RKO (cell line): ENCODE results near the gene KIF6.
"Not testable (repeated sequence)": the region's sequence is repeated elsewhere in the genome, so short reads cannot be mapped to it uniquely, and the experiment has no call there.

Experiments
- DNase-seq: peaks from one replicate; pipeline ENCODE4 v3.0.0-alpha.2; 2016; ENCODE audit warnings: low spot score

KIF6 gene

DNA sequence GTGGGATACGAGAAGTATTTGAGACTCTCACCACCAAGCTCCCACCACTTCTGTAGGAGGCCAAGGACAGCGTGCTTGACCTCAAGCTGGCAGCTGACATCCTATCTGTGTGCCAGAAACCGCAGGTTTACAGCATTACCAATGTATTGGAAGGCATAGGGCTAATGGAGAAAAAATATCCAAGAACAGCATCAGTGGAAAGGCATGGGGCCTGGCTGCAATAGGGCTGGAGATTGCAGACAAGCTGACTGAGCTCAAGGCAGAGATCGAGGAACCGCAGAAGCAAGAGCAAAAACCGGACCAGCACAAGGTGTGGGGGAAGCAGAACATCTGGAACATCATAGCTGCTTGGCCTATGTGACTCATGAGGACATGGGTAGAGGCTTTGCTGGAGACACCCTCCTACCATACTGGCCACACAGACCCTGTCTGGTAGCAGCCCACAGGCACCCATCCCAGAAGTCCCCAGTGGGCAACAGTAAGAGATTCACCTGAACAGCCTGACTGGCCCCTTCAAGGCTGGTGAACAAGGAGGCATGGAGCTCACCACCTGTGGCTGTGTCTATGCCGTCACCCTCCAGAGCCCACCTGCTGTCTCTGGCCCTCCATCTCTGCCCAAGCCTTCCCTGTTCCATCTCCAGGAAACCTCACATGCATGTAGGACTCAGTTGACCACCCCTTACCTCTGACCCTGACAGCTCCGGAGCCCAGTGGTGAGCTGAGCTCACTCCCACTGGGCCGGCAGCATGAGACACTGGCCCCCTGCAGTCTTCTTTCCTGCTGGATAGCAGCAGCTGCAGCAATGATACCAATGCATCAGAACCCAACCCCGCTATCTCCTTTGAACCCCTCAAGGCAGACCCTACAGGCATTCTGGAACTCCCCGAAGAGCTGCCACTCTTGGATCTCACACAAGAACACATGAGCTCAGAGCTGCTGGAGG is 171.1 kb downstream of the KIF6 start:
- no peak for DNase-seq

DNA sequence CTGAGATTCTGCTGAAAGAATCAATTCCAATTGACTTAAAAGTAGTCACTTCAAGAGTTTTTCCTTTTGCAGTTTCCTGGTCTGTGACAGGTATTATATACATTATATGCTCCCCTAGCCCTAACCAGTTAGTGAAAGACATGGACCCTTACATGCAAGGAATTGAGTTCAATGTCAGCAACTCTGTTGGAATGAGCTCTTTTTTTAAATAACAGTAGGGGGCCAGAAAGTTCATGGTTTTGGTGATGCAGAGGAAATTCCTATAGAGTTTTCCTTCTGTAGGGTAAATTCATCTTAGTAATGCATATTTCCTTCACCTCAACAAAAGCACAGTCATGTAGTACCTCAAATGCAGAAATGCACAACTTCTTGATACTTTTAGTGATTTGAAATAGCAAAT is 172.2 kb downstream of the KIF6 start:
- DNase-seq = no peak

DNA sequence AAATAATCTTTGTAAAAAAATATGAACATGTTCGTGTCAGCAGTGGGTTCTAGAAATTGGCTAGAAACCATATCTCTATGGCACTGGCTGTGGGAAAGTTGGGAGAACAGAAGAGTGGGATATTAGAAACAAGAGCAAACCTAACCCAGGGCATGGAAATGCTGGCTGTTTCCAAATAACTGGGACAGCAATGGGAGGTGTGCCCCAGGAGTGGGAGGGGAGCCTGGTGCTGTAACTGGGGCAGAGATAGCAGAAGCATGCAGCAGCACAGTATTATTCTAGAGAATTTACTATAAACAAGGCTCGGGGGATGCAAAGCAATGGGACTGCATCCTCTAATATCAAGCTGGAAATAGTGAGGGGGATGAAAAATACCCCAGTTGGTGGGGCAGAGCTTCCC is 175.0 kb downstream of the KIF6 start:
- DNase-seq = no peak

DNA sequence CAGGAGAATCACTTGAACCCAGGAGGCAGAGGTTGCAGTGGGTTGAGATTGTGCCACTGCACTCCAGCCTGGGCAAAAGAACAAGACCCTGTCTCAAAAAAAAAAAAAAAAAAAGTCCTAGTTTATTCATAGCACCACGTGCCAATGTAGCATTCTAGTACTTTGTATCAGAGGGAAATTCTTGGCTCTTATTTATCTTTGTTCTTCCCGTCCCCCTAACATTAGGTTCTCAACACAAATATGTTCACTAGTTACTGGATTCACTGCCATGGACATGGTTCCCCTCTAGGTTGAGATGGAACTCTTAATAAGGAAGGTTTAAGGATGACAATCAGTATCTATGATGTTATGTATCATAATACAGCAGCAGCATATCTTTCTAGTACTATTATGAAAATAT is 178.5 kb downstream of the KIF6 start:
- no peak for DNase-seq

DNA sequence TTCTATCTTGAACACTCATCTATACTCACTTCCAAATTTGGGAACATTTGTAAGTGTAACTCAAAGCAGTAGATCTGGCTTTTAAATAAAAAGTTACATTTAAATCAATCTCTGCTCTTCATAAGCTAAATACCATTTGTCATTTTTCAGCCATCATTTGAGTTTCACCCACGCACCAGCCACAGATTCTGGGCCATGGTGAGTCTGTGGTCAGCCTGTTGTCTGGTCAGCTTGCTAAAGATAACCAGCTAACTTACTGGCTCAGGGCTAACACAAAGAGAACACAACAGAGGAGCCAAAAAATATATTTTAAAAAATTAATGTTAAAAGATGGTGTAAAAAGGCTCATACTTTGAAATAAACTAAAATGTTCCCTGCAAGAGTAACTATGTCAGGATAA is 181.3 kb downstream of the KIF6 start:
- DNase-seq = no peak

DNA sequence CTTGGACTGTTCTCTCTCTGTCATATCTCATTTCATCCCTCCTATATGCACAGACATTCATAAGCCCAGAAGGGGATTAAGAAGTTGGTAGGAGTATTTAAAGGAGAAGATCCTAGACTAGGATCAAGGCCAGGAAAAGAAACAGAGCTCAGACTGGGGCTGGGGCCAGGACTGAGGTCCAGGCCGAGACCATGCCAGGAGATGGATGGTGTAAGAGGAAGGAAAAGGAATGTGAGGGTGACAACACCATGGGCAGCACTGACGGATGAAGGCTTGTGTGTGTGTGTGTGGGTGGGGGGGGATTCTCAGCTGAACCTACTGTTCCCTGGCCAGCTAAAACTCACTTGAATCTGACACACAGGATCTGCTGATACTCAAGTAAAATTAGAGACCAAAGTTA is 182.1 kb downstream of the KIF6 start:
- no peak for DNase-seq

DNA sequence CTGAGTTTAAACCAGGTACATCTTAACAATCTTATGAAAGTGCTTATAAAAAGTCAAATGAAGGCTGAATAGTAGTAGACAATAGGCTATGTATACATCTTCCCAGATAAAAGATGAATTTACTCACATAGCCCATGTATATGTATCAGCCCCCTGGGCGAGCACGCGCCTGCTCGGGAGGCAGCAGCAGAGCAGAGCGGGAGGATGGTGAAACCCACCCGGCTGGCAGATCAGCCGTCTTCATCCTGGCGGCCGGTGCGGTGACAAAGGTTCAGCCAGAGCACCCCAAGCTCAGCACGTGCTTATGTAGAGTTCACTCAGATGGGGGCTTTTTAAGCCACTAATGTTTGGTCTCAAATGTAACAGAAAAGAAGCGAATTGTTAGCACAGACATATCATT is 184.8 kb downstream of the KIF6 start:
- no peak for DNase-seq

DNA sequence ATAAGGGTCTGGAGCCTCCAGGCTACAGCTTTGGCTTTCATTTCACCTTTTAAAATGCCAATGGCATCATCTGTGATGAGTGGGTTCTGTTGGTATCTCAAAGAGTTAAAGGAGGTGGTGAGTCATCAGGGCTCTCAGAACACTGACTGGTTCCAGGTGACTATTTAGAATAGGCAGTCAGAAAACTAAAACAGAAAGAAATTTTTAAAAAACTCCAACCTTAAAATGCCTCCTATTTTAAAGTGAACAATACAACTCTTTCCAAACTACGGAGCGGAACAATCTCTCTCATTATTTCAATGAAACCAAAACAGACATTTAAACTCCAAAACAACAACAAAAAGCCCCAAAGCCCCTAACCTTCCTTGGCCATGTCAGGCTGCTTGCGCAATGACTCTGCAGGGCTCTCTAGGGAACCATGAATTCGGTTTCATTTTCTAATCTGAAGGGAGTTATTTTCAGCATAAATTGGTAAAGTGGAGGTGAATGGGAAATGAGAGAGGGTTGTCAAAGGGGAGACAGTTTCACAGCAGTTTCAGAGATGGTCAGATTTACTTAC is 194.9 kb downstream of the KIF6 start:
- DNase-seq = no peak

DNA sequence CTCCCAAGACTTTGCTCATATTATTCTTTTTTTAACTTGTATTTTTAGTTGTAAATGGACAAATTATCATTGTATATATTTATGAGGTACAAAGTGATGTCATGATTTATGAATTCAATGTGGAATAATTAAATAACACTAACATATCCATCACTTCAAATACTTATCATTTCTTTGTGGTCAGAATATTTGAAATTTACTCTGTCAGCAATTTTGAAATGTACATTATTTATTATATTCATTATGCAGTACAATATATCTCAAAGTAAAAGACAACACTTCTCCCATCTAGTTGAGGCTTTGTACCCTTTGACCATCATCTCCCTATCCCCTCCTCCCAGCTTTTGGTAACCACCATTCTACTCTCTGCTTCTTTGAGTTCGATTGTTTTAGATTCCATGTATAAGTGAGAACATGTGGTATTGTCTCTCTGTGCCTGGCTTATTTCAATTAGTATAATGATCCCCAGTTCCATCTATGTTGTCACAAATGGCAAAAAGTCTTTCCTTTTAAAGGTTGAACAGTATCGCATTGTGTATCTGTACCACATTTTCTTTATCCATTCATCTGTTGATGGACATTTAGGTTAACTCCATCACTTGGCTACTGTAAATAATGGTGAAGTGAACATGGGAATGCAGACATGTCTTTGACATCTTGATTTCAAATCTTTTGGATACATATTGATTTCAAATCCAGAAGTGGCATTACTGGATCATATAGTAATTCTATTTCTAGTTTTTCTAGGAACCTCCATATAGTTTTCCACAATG is 197.2 kb downstream of the KIF6 start:
- no peak for DNase-seq

DNA sequence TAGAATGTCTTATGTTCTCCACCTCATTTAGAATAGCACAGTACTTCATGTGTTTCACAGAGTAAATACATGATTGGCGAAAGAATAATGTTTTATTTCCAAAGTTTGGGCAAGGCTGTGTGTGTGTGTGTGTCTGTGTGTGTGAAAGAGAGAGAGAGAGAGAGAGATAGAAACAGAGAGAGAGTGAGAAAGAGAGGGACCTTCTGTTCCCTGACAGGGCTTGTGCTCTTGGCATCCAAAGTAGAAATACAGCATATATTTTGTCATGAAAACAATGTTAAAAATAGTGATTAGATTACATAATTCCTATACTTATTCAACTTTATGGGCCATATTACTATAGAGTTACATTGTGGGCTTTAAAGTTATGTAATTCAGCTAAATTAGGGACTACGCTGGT is 201.2 kb downstream of the KIF6 start:
- DNase-seq = no peak

DNA sequence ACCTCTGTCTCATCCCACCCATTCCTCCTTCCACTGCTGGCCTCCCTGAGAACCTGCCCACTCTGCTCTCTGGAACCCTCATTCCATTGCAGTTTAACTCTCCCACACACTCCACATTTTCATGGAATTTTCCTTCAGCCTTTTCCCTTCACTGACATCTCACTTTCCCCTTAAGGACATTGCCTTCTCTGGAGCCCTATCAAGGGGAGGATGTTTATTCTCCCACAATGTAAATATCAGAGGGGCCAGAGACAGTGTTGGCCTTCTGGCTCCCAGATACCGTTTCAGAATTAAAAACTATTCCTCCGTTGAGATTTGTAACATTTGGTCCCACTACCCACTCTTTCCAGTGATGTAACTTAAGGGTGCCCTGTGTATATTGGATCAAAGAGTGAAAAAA is 203.2 kb downstream of the KIF6 start:
- DNase-seq = no peak

DNA sequence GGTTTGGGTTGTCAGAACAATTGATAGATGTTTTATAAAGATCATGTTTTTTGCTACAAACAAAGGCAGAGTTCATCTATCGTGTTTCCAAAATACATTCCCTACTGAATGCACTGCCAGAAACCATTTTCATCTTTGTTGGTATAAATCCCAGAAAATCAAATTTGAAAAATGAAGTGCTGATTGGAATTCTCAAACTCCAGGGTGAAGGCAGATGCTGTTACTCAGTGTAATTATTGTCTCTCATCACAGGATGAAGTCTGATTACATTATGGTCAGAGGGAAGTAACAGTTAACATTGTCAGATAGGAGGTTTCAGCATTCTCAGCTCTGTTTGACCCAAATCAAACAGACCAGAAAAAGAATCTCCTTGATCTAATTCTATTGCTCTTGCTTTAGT is 204.3 kb downstream of the KIF6 start:
- DNase-seq = no peak

DNA sequence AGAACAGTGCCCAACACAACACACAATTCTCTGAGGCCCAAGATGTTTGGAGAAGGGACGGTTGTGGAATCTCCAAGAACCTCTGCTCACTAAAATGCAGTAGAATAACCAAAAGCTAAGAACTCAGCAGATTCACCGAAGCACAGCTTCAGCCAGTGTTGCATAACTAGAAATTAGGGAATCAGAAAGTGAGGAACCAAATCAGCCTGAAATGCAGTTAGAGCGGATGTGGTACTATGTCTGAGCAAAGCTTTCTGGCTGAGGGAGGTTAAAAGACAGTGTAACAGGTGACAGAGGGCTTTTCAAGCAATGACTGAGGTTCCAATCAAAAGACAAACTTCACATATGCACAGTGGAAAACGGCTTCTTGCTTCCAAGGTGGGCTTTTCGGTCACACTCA is 204.8 kb downstream of the KIF6 start:
- no peak for DNase-seq

DNA sequence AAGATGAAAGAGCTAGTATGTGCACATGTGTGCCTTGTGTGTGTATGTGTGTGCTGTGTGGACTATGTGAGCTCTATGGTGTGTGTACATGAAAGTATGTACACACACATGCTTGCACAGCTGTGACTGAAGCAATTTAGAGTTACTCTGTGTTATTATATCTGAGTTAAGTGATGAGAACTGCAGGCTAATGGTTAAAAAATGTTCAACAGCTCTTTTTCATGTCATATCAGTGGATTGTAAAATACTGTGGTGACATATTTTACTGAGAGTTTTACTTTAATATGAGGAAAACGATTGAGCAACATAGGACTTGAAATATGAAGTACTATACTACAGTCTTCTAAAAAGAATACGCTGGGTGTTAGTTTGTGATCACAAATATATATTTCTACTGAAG is 207.0 kb downstream of the KIF6 start:
- DNase-seq = no peak

DNA sequence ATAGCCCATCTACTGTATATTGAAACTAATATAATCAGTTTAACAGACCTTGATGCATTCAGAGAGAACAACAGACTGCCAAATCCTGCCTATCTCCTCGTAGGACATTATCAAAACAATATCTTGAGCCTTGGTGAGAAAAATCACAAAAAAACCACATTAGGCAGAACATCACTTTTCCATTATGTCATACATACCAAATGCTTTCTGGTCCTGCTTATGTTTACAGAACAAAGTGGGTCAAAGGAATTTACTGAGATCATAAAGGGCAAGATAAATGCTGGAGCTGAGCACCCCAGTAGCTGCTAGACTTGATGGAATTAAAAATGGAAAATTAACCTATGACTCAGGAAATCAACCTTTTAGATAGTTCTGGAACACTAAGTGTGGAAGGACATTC is 207.5 kb downstream of the KIF6 start:
- no peak for DNase-seq

DNA sequence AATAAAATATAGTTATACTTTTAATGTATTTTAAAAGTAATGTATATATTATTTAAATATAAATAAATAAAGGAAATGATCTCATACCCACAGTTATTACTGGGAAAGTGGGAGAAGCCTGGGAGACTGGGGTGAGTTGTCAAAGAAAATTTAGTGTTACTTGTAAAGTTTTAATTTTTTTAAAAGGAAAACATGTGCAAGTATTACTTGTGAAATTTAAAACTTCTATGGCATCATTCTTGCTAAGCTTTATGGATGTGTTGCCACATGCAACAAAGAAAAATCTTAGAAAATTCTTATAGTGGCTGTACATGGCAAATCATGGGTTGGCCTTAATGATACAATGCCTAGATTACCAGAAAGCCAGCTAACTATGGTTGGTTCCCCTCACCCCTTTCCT is 208.7 kb downstream of the KIF6 start:
- no peak for DNase-seq

DNA sequence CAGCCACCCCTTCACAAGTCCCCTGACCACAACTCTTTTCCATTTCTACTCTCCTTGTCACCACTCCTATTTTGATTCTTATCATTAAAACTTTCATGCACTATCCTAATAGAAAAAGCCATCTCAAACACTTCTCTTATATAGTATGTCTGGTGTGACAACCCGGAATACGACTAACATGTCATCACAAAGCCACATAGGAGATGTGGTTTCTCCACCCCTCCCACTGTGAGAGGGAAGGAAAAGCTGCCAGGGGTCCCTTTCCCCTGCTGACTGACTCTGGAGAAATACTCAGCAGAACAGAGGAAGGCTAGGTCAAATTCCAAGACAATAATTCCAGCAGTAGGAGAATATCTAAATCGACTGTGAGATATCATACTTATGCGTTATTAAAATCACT is 209.7 kb downstream of the KIF6 start:
- DNase-seq = no peak

DNA sequence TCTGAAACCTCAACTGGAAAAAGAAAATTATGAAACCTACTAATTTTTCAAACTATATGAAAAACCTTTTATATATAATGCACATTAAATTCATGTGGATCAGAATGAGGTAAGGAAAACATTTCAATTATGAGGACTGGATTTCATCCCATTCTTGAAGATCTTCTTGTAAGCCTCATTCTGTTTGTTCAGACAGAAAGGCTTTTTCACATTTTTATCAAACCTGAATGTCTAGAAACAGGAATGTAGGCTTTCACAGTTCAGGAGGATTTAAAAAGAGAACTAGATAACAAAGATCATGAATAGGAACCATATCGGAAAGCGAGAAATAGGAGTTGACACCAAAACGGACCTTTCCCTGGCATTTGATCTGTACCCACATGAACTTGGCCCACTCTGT is 210.2 kb downstream of the KIF6 start:
- no peak for DNase-seq

DNA sequence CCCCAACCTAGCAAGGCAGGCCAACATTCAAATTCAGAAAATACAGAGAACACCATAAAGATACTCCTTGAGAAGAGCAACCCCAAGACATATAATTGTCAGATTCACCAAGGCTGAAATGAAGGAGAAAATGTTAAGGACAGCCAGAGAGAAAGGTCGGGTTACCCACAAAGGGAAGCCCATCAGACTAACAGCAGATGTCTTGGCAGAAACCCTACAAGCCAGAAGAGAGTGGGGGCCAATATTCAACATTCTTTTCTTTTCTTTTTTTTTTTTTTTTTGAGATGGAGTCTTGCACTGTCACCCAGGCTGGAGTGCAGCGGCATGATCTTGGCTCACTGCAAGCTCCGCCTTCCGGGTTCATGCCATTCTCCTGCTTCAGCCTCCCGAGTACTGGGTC is 215.4 kb downstream of the KIF6 start:
- DNase-seq = not testable (repeated sequence)

DNA sequence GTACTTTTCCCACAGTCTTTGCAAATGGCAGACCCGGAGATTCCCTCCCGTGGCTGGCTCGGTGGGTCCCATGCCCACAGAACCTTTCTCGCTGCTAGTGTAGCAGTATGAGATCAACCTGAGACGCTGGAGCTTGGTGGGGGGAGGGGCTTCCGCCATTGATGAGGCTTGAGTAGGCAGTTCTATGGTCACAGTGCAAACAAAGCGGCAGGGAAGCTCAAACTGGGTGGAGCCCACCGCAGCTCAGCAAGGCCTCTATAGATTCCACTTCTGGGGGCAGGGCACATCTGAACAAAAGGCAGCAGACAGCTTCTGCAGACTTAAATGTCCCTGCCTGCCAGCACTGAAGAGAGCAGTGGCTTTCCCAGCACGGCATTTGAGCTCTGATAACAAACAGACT is 216.7 kb downstream of the KIF6 start:
- no peak for DNase-seq

DNA sequence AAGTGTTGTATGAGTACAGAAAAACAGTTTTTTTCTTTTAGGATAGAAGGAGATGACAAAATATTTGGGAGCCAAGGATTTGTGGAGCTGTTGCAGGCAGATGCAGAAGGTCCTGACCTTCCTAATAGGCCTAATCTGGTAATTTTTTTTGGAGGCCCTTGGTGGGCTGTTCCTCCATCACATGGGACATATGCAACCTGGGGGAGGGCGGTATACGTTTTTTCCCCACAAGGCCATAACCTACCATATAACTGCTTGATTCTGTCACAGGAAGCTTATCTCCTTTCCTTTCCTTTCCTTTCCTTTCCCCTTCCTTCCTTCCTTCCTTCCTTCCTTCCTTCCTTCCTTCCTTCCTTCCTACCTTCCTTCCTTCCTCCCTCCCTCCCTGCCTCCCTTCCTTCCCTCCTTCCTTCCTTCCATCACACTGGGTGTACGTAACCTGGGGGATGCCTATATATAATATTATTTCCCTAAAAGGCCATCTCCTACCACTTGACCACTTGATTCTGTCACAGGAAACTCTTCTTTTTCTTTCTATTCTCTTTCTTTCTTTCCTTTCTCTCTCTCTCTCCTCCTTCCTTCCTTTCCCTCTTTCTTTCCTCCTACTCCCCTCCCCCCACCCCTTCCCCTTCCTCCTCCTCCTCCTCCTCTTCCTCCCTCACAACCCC is 217.7 kb downstream of the KIF6 start:
- no peak for DNase-seq

DNA sequence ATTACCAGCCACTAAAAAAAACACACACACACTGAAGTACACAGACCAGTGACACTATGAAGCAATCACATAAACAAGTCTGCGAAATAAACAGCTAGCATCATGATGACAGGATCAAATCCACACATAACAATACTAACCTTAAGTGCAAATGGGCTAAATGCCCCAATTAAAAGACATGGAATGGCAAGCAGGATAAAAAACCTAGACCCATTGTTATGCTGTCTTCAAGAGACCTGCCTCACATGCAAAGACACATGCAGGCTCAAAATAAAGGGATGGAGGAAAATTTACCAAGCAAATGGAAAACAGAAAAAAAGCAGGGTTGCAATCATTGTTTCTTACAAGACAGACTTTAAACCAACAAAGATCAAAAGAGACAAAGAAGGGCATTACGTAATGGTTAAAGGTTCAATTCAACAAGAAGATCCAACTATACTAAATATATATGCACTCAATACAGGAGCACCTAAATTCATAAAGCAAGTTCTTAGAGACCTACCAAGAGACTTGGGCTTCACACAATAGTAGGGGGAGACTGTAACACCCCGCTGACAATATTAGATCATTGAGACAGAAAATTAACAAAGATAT is 222.7 kb downstream of the KIF6 start:
- DNase-seq = not testable (repeated sequence)
